NCI-H82 (cell line): ENCODE results near the gene ORM1.

Source experiments
- DNase-seq: peaks from one replicate; lab custom pipeline; 2025; lab: John Stamatoyannopoulos, UW

Gene ORM1

DNA sequence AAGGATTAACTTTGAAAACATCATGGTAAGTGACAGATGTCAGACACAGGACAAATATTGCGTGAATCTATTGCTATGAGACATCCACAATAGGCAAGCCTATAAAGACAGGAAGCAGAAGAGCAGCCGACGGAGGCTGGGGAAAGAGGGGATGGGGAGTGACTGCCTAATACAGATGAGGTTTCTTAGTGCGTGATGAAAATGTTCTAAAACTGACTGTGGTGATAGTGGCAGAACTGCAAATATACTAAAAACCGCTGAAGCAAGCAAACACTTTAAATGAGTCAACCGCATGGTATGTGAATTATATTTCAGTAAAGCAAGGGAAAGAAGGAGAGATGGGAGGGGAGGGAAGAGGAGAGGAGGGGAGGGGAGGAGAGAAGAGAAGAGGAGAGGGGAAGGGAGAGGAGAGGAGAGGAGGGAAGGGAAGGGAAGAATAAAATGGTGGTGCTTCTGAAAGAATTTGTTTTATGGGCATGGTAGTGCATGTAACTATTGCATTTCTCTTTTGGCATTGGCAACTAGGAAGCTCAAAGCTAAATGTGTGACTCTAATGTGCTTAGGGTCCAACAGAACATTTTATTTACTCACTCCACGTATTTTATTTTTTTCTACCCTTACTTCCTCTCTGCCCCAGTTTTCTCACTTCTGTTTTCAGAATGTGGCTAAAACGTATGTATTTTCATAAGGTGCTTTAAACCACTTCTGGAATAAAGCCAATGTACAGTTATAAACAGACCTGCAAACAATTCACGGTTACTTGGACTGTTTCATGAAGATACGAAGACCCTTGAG, 43.6 kb downstream of the ORM1 start:
- peak; percentile 16 for DNase-seq

DNA sequence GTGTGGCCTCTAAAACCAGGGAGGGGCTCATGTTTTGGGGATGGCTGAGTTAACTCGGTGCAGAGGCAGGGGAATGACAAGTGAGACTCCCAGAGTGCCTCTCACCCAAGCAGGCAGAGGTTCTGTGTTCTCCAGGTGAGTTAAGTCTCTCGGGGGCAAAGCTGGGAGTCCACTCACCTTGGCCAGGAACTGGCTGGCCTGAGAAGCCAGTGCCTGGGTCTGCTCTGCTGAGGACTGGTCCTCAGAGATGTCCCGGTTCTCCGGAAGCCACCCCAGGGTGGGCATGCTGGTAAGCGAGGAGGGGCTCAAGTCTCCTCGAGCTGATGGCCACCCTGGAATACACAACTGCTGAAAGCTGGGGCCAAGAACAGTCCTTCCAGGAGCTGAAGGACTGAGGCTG, 44.5 kb downstream of the ORM1 start:
- DNase-seq: no peak

GRCh38 chr9:114367772-114368569, 45.1 kb downstream of the ORM1 start:
- peak; percentile 77 for DNase-seq

DNA sequence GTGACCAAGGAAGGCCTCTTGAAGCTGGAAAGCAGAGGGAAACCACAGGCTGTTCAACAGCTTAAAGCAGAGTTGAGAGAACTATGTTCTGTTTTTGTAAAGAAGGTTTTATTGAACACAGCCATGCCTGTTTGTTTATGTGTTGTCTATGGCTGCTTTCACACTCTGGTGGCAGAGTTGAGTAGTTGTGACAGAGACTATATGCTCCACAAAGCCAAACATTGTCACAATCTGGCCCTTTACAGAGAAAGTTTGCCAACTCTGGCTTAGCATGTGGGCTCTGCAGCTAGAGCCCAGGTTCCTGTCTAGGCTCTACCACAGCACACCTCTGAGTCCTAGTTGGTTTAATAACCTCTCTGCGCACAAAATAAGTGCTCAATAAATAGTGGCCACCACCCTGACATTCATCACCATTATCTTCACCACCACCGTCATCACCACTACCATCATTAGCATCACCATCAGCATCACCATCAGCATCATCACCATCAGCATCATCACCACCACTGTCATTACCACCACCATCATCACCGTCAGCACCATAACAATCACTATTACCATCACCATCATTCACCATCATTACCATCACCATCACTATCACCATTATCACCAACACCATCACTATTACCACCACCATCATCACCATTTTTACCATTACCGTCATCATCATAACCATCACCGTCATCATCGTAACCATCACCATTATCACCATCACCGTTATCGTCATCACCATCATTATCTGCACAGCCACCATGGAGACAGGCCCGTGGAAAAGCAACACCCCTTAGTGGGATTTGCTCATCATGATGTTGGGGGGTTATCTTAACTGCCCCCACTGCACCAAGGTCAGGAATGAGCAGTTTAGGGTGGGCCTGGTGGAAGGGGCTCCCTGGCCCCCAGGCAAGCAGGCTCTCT, 46.6 kb downstream of the ORM1 start:
- DNase-seq: no peak

- DNase-seq: peak; percentile 100
These were observed 47.5 kb downstream of the ORM1 start for GRCh38 chr9:114370251-114370967.

- DNase-seq: no peak
These were observed 48.0 kb downstream of the ORM1 start for GRCh38 chr9:114370968-114371320.

- no peak for DNase-seq
These were observed 48.5 kb downstream of the ORM1 start for GRCh38 chr9:114371343-114371944.

GRCh38 chr9:114371973-114372917, 49.3 kb downstream of the ORM1 start:
- DNase-seq: peak; percentile 9

DNA sequence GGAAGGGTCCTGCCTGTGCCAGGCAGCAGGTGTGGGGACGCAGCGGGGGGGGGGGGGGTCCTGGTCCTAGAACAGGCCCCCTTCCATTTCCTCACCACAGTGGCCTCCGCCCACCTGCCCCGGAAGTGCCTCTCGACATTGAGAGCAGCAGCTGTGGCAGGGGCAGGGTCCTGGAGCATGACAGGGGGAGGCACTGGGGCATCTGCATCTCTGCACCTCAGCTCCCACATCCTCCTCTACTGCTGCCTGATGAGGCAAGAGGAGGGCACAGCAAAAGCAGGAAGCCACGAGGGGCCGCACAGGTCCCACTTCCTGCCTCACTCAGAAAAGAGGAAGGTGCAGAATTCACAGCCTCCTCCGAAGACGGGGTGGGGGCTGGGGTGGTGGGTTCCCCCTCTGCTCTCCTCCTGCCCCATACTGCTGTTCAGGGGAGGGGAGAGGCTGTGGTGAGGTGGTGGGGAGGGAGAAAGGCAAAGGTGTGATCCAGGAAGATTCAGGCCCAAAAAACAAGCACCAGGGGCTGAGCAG, 50.1 kb downstream of the ORM1 start:
- no peak for DNase-seq

DNA sequence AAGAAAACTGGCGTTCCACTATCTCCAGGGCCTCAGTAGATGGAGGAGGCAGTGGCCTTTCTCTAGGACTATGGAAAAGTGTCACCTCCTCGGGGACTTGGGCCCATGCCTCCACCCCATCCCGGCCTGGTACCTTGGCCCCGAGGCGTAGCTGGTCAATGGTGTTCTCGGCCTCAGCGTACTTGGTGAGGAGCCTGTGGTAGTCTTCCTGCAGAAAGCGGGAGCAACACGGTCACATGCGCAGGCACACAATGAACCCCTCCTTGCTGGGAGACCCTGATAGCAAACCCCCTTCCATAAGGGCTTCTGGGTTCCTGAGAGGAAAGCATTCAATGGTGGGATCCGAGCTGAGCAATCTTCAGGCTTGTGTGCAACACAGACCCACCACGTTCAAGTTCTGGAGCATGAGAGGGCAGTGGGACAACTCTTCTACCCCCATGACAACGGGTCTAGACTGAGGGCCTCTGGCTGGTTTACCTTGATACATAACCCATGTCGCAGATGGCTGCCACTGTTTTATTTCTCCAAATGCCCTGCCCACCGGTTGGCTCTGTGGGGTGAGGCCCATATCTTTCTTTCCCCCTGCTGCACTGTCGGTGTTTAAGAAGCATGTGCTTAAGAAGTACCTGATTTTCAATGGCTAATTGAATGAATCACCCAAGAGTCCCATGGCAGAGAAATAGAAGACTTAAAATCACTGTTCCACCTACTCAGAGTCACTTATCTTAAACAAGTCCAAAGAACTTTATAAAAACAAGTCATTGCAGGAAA, 51.2 kb downstream of the ORM1 start:
- no peak for DNase-seq

DNA sequence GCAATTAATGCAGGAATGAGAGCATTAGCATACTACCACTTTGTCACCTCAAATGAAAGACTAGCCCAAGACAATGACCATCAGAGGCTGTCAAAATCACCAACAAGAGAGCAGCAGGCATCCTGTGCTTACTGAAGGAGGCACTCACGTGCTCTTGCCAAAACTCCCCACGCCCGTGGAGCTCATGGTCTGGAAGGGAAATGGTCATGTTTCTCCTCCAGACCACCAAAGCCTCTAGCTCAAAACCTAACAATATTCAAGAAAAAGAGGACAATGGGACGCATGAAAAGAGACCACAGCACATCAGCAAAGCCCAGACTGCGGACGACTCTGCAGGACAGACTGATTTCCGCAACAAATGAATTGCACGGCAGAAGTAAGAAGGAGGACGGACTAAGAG, 52.0 kb downstream of the ORM1 start:
- no peak for DNase-seq

DNA sequence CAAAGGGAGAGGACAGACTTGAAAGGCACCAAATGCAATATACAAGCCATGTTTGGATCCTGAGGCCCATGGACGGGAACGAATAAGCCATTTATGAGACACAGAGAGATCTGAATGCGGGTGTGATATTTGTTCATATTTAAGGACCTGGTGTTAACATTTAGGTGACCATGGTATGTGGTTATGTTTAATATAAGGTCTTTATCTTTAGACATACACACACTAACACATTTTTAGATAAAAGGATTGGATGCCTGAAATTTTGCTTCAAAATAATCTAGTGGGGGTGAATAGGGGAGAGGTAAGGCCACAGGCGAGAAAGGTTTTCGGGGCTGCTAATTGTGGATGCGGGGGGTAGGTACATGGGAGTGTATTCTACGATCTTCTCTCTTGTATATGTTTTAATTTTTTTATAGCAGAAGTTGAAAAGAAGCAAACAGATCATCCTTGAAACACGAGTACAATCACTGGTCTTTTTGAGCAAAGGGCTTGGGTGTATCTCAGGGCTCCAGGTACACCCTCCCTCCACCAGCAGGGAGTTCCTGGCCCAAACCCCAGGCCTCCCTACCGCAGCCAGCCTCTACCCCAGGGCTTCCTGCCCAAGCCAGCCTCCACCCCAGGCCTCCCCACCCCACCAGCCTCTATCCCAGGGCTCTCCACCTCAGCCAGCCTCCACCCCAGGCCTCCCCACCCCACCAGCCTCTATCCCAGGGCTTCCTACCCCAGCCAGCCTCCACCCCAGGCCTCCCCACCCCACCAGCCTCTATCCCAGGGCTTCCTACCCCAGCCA, 52.7 kb downstream of the ORM1 start:
- no peak for DNase-seq
